Pons (tissue), 1 donor: ENCODE results near the gene TRIM48.
"Not testable (repeated sequence)": the region's sequence is repeated elsewhere in the genome, so short reads cannot be mapped to it uniquely, and the experiment has no call there.

Source experiments
- DNase-seq: peaks from one replicate; pipeline ENCODE4 v3.0.0-alpha.2; 2016; ENCODE audit warnings: low spot score

Gene TRIM48

GRCh38 chr11:55261855-55262254, at the start of gene TRIM48:
TRIM48 (plus strand) TSS chr11:55262155; CDS start chr11:55262268, 113 bp downstream.
- not testable (repeated sequence) for DNase-seq

GRCh38 chr11:55238316-55238715, 23.6 kb upstream of the TRIM48 start:
- not testable (repeated sequence) for DNase-seq

GRCh38 chr11:55263081-55263480, 1.1 kb downstream of the TRIM48 start:
- DNase-seq = no peak
